ENCODE data around the gene POLR2J.
"Not testable (repeated sequence)": the region's sequence is repeated elsewhere in the genome, so short reads cannot be mapped to it uniquely, and the experiment has no call there.

POLR2J gene

GRCh38 chr7:102478314-102479208, at the start of gene POLR2J:
Gene POLR2J (minus strand): TSS chr7:102478922. CDS start chr7:102478860, 62 bp downstream.
- not testable (repeated sequence) for DNase-seq

GRCh38 chr7:102527822-102528793, 49.4 kb upstream of the POLR2J start:
- not testable (repeated sequence) for DNase-seq

DNA sequence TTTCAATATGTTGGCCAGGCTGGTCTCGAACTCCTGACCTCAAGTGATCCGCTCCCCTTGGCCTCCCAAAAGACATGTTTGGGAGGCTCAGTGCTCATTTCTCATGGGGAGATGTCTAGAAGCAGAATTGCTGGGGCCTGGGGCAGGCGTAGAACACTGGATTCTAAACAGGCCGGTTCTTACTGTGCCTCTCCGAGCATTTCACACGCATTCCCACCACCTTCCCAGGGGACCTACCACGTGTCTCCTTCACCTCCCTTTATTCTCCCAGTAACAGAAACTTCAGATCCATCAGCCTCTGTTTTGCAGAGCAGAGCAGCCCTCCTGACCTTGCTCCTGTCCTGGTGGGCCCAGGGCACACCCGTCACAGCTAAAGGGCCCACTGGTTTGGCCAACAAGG, 48.5 kb upstream of the POLR2J start:
- DNase-seq, result not testable (repeated sequence)

GRCh38 chr7:102524803-102525202, 46.1 kb upstream of the POLR2J start:
- not testable (repeated sequence) for DNase-seq

DNA sequence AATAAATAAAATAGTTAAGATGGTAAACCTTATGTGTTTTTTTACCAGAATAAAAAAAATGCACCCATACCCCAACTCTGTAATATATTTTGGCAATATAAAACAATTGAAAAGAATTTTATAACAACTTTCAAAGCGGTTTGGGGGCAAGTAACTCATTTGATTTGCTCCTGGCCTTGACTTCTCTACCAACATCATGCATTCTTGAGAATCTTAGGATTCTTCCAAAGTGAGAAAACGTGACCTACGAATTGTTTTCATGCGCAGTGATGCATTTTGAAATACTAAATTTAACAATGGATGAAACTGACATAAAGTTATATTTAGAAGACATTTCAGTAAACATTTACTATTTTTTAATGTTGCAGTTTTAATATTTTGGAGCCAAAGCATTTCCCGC, 42.1 kb upstream of the POLR2J start:
- DNase-seq, result not testable (repeated sequence)

- peak; percentile 24 for DNase-seq
These were observed 38.9 kb upstream of the POLR2J start, which contains the start of gene RASA4B for GRCh38 chr7:102517550-102518147. Gene RASA4B (minus strand): TSS chr7:102517777. CDS start chr7:102517710, 67 bp downstream.

- not testable (repeated sequence) for DNase-seq
These were observed 38.2 kb upstream of the POLR2J start for GRCh38 chr7:102516951-102517350.

GRCh38 chr7:102515889-102516288, 37.2 kb upstream of the POLR2J start:
- not testable (repeated sequence) for DNase-seq

DNA sequence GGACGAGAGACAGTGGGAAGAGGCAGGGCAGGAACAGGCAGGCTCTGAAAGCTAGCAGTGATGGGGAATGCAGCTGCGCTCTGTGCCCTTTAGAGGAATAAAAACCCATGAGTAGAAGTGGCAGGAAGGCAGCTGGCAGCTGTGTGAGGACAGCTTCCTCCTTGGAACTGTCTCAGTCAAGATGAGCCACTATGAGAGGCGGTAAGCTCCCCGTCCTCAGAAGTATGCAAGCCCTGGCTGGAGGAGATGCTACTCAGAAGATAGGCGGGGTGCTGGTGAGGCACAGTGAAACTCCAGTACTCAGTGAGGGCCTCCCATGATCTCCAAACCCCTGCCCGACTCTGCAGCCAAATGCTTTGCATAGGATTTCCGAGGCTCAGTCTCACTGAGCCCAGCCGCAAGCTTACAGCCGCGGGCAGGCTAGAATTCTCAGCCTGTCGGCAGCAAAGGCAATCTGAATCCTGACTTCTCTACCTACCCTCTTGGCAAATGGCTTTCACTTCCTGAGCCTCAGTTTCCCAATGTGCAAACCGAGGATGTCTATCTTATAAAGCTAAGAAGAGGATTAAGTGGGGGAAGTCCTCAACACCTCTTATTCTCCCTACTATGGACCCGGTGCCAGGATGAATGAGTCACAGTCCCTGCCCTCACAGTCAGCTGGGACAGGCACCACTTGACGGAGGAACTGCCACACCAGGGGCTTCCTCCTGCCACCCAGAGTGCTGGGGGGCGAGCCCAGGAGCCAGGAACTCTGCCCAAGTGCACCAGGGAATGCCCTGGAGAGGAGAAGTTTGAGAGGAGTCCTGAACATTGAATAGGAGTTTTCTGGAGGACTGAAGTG, 36.4 kb upstream of the POLR2J start:
- DNase-seq, result not testable (repeated sequence)

DNA sequence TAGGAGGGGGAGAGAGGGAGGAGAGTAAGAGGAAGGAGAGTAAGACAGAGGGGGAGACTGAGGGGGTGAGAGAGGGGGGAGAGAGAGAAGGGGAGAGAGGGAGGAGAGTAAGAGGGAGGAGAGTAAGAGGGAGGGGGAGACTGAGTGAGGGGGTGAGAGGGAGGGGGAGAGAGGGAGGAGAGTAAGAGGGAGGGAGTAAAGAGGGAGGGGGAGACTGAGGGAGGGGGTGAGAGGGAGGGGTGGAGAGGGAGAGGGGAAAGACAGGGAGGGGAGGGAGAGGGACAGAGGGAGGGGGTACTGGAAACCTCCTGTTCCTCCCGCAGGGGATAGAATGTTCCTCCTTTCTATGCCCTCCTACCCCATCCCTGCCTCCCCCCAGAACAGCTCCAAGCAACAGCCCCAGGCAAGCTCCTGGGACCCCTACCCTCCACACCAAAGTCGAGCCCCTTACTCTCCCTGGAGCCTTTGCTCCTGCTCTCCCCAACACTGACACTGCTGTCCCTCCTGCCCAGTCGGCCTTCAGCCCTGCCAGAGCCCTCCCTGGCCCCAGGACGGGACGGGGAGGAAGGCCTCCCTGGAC, 34.0 kb upstream of the POLR2J start:
- peak; percentile 61 for DNase-seq

- not testable (repeated sequence) for DNase-seq
These were observed 33.3 kb upstream of the POLR2J start for GRCh38 chr7:102511860-102512522.

DNA sequence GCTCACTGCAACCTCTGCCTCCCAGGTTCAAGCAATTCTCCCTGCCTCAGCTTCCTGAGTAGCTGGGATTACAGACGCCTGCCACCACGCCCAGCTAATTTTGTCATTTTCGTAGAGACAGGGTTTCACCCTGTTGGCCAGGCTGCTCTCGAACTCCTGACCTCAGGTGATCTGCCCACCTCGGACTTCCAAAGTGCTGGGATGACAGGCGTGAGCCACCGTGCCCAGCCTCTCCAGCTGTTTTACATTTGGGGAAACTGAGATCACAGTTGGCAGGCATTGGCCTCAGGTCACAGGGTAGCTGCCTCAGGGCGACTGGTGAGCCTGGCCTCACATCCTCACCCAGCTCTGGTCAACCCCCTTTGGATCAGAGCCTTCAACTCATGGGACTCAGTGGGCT, 31.9 kb upstream of the POLR2J start:
- DNase-seq, result not testable (repeated sequence)

GRCh38 chr7:102507410-102508088, 28.8 kb upstream of the POLR2J start:
- DNase-seq, result not testable (repeated sequence)

GRCh38 chr7:102505298-102506185, 26.8 kb upstream of the POLR2J start:
- DNase-seq, result not testable (repeated sequence)

DNA sequence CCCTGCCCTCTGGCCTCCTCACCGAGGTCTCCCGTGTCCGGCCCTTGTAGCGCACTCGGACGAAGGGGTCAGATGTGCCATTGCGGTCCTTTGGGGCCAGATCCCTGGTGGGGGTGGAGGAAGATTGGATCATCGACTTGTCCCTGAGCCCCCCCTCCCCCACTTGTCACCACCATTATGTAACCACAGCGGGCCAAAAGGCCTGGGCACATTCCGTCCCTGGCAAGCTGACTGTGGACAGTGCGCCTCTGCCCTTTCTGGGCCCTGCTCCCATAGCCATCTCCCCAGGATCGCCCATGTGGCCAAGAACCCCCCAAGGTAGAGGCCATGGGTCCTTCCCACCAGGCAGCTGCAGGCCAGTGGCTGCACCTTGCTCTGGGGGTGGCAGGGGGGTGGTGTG, 24.4 kb upstream of the POLR2J start:
- DNase-seq, result not testable (repeated sequence)

DNA sequence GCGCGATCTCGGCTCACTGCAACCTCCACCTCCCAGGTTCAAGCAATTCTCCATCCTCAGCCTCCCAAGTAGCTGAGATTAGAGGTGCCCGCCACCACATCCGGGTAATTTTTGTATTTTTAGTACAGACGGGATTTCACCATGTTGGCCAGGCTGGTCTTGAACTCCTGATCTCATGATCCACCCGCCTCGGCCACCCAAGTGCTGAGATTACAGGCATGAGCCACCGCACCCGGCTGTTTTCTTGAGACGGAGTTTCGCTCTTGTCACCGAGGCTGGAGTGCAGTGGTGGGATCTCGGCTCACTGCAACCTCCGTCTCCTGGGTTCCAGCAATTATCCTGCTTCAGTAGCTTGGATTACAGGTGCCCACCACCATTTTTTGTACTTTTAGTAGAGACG, 19.6 kb upstream of the POLR2J start:
- not testable (repeated sequence) for DNase-seq

GRCh38 chr7:102497308-102497707, 18.6 kb upstream of the POLR2J start:
- DNase-seq, result not testable (repeated sequence)

DNA sequence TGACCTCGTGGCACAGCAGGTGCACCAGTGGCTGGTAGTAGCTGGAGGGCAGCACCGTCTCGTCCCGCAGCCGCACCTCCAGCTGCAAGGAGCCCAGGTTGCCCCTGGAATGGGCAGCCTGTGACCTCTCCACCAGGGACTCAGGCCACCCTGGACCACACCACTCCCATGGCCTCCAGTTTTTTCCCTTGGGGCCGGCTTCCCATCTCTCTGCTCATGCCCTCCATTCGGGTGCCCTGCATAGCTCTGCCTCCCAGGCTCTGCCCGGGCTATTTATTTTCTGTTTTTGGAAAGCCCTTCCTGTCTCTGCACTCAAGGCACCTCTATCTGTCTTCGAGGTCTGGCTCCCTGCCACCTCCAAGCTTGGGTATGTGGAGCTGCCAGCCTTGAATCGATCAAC, 18.1 kb upstream of the POLR2J start:
- DNase-seq, result not testable (repeated sequence)

Data from islet precursor cell (in vitro differentiated cells).